Tongue (tissue), 2 donors: ENCODE measurements around the gene SOBP. TPM values are rescaled to one million over a fixed set of nuclear protein-coding genes. Genes with fewer than 3 reads are reported as not detected.
A peak's percentile ranks its signal among the peaks of the same experiment; 100 is the strongest.

Experiments used
- DNase-seq: peaks from one replicate; pipeline ENCODE4 v3.0.0-alpha.2; 2015
- total RNA-seq: library from RNA; depleted of rRNA; stranded (reverse); fragments of >200 nt; gene quantifications from one replicate; pipeline ENCODE4 v1.2.3, GENCODE V29; 2014

The SOBP gene
- total RNA-seq, 1 donor from 2014 or later: 19.2 TPM

DNA sequence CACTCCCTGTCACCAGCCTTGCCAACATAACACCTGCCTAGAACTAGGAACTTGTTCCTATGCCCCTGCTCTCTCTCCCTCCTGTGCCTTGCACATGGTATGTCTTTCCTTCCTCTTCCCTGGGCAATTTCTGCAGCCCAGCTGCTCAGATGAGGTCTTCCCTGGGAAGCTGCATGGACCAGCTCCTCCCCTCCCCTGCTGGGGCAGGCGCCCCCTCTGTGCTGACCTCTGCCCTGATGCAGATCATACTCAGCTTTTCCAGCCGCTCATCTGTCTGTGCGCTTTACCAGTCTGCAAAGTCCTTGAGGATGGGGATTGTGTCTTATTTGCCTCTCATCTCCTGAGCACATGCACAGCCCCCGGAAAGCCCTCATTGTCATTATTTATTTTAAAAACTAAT lies 172.4 kb downstream of the SOBP start:
- DNase-seq: no peak

DNA sequence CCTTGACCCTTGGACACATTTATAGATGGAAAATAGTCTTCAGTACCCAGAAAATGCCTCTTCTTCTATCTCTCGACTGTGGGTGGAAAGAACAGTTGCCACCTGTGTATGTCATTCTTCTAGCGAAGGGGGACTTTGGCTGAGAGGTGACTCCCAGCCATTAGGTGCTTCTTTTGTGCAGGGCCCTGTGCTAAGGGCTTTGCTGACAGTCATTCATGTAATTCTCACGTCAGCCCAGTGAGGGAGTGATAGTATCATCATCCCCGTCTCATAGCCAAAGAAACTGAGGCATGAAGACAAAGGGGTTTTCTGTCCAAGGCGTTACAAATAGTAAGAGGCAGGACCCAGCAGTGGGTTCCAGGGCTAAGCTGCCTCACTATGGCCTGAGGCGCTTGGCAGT lies 173.4 kb downstream of the SOBP start:
- DNase-seq: no peak

DNA sequence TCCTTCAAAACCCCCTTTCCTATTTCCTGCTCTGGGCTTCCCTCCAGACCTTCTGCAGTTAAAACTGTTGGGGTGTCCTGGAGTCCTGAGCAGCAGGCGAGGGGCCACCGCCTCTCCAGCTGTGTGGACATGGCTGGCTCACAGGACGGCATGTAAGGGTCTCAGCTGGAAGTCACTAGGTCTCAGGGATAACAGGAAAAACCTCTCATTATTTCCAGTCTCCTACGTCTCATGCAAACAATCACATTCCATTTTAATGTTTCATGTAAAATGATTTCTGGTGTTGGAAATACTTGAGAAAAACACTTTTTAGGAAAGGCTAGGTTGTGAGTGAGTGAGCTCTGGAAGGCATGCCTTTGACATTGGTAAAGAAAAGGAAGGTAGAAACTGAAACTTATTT lies 175.5 kb downstream of the SOBP start:
- DNase-seq: peak; percentile 64

DNA sequence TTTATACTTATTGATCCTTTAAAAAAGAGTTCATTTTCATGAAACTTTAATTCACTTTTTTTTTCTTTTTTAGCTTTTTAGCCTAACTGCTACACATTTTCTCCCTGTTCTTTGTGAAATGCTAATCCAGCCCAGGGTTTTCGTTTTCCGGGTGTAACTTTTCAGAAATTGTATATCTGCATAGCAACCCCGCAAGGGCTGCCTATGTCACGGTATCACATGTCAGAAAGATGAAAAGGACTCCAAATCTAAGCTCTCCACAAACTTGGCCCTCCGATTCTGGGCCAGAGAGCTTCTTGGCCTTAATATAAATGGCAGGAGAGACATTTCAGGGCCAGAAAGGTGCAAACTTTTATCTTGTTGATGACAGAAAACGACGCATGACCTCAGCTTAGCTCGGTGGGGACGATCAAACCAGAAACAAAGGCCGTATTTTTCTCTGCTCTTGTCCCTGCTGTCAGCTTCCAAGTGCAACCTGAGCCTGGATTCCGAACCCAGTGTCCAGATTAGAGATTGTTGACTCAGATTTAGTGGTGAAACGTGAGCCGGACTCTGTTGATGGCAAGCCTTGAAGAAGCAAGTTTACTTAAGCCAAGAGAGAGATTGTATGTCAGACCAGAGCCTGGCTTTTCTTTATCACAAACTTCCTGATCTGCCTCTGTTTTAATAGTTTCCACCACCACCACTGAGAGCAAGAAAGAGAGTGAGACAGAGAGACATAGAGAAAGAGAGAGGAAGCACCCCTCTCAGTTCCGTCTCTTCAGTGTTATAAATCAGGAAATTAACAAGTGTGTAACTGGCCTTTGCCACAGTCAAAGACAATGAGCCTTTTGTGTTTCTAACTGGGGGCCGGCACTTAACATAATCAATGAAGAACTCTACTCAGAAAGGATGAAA lies 176.4 kb downstream of the SOBP start:
- DNase-seq: peak; percentile 72

DNA sequence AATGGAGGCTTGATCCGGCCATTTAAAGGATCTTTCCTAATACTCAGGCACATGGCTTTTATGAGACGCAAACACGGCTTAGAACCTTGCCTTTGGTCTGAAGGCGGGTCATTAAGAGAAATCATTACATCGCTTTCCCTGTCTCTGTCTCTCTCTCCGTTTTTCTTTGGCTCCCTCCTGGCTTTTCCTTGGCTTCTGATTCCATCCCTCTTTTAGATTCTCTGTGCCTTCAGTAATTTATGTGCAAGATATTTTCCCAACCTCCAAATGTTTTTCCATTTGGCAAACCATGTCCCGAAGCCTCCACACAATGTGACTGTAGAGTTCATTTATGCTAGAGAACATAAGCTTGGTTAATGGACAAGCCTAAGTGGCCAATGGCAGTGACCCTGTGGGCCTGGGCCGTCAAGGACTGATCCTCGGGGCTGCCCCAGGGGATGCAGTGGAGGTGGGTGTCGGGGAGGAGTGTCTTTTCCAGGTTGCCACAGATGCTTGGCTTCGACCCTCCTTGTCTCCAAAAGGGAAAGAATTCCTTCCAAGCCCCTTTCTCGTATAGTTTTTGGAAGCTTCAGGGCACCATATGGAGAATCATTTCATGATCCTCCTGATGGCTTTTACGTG lies 177.2 kb downstream of the SOBP start:
- DNase-seq: no peak

DNA sequence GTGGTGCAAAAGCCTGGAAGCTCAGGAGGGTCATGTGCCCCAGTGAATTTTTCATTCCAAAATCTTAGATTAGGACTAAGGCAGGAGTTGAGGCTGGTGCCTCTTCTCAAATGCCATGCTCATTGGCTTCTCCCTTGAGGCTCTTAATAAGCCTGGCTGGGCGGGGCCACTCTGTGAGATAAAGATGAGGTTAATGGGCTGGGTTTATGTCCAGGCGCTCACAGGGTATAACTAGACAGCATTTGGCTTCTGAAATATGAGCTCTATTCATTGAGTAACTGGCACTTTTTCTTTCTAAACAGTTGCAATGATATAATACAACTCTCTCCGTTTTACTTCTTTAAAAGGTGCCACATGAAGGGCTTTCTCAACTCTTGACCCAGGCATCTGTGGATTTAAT lies 177.9 kb downstream of the SOBP start:
- peak; percentile 69 for DNase-seq

DNA sequence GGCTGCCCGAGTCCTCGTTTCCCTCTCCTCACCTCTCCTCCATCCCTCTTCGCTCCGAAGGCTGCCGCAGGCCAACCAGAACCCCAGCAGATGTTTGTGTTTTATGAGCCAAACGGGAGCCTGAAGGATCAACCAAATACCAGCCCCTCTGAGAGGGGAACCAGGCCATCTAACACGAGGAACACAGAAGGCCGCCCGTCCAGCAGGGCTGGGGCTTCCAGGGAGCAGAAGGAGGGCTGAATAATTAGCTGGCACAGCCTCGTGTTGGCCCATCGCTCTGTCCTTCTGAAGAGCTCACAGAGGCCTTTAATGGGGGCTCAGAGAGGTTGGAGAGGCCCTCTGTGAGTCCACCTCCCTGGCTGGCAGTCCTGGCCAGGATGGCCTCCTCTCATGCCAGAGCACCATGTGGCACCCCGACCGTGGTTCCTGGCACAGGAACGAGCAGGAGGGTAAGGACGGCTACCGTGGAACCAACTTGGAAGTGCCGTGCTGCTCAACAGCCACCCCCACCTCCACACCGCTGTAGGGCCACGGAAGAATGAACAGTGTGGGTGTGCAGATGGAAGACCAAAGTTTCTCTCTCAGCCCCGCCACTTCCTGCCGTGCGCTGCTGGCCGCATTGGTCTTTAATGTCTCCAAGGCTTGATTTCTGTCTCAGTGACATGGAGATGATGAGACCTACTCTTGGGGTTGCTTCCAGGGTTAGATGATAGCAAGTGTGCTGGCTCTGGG lies 179.0 kb downstream of the SOBP start:
- DNase-seq: peak; percentile 63

DNA sequence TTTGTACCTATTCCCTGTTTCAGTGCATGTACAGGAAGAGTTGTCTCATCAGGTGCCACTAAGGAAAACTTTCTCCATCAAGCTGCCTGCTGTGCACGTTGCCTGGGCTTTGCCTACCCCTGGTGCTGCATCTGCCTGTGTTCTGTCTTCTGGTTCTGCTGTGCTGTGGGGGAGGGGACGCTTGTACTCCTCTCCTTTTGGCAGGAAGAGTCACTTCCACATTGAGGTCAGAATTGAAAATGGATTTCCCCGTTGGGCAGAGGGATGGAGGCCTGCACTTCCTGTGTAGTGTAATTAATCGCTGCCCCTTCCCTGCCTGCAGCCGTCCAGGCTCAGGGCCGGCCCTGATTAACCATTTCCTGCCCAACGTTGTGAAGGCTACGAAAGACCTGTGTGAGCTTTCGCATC lies 180.9 kb downstream of the SOBP start:
- DNase-seq: peak; percentile 79

DNA sequence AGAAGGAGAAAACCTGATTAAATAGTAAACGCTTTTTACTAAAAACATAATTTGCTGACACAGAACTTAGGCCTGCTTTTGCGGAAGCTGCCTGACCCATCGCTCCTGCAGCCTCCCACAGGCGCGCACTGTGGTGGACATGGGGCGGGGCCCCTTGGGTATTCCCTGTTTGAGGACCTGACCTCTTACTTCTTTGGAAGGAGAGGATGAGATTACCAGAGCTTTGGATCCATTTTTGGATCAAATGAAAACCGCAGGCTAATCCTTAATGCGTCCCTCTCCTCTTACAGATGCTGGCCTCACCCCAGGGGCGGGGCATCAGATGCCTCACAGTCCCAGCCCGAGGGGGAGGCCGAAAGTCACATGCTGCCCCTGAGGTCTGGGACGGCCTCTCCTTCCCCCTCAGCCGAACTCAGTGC lies 183.2 kb downstream of the SOBP start:
- DNase-seq: no peak

DNA sequence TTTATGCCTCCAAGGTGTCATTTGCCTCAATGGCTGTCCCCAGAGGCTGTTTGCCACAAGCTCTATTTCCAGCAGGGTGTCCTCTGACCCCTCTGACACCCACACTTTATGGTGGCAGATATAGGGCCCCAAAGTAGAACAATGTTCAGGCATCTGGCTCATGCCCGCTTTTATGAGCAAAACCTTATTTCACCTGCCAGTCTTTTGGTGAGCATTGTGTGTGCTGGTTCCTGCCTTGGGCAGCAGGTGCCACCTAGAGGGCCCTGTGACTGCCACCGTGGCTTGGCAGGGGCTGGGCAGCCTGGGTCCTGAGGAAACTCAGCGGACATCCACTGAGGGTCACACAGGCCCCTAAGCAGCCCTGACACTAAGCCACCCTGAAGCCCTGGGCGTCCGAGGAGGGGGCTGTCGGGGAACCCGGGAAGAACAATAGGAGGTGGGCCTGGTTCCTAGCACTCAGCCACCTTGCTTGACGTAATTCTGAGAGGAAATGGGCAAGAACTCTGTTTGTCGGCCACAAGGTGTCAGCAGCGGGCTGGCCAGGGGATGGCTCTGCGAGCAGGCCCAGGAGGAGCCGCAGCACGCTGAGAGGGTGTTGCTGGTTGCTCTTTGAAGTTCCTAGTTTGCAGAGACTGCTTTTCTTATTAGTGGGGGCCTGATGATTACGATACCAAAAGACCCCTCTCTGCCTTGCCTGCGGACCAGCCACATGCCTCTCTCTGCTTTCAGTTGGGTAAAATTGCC lies 185.2 kb downstream of the SOBP start:
- peak; percentile 95 for DNase-seq

DNA sequence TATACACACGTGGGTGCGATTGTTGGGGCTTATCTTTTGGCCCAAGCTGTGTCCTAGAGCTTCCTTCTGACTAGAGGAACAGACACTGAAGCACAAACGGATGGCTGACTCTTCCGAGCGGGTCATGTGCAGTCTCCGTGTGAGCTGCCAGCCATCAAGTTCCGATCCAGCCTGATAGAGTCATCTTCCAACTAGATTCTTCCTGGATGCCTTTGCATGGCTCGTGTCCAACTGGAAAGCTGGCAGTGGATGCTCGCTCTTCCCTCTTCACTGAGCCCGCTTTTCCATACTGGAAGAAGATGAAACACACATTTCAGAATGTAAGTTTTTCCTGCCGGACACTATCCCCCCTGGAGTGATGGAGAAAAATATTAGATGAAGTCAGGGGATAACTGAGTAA lies 186.1 kb downstream of the SOBP start:
- no peak for DNase-seq

DNA sequence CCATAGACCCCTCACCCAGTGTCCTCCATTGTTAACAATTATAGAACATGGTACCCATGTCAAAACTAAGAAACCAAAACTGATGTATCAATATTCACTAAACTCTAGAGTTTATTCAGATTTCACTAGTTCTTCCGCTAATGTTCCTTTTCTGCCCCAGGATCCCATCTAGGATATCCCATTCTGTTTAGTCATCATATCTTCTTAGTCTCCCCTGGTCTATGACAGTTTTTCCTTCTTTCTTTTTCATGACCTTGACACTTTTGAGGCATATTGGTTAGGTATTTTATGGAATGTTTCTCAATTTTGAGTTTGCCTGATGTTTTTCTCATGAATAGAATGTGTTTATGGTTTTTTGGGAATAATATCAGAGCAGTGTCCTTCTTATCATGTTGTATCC lies 187.5 kb downstream of the SOBP start:
- DNase-seq: no peak

DNA sequence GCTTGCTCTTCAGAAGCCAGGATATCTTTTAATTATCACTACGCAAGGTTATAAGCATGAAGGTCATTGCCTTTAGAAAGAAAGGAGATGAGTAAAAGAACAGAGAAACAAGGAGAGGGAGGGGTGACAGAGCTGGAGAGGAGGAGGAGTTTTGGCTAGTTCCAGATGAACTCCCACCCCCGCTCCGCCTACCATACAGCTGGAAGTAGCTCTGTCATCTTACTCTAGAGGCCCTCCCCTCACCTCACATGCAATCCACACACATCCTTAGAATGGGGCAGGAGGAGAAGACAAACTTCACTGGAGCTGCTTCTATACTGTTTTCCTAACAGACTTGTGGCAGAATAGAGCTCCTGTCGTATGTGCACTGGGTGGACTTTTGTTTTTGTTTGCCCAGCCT lies 189.5 kb downstream of the SOBP start:
- DNase-seq: no peak

DNA sequence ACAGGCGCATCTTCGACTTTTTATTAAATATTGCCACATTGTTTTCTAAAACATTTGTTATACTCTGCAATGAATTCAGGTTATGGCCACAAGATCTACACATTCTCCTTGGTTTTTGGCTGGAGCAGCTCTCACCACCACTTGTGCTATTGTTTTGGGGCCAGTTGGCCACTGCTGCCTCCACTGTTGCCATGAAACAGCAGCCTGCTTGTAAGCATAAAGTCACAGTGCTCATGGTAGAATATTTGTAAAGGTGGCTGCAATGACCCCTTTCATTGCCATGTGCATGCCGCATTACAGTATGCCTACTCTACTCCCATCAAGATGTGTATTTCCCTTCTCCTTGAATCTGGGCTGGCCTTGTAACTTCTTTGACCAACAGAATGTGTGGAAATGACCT lies 192.8 kb downstream of the SOBP start:
- no peak for DNase-seq

DNA sequence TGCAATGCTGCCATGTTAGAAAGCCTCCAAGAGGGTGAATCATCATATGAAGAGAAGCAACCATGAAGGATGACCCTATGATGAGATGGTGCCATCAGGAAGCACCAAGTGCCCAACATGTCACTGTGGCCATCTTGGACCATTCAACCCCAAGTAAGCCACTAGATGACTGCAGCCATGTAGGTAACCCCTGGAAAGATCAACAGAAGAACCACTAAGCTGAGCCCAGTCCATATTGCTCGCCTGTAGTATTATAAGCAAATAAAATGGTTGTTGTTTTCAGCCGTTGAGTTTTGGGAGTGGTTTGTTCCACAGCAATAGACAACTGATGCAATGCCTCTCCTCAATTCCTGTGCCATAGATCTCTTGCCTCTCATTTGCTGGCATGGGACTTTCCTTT lies 193.3 kb downstream of the SOBP start:
- DNase-seq: no peak

DNA sequence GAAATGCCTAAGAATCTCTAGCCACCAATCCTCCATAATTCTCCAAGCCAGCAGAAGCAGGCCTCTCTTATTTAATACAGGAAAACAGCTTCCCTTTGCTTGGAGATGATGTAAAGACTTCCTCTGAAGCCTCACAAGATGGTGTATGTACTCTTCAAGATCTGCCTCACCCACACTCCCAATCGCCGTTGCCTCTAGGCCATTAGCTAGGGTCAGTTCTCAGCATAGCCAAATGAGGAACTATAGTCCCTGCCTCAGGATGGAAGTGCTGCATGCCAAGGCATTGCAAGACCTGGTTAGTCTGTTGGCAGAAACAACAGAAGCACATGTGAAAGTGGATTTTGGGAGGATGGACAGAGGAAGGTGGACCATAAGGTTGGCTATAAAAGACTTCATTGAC lies 195.1 kb downstream of the SOBP start:
- no peak for DNase-seq

DNA sequence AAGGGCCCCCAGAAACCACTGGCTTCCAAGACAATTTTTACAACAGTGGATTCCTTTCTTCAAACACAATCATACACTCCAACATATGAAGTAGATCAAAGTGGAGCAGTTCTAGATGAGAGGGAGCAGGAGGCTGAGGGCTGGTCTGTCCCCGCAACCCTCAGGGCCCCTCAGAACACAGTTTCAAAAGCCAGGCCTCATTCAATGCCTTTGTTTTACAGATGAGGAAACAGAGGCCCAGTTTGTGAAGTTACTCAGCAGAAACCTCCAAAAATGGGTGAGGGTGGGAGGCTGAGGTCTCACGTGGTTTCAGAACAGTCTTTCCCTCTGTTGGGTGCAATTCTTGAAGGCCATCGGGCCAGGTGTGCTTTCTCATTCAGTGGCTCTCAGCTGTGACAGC lies 199.3 kb downstream of the SOBP start:
- DNase-seq: no peak

DNA sequence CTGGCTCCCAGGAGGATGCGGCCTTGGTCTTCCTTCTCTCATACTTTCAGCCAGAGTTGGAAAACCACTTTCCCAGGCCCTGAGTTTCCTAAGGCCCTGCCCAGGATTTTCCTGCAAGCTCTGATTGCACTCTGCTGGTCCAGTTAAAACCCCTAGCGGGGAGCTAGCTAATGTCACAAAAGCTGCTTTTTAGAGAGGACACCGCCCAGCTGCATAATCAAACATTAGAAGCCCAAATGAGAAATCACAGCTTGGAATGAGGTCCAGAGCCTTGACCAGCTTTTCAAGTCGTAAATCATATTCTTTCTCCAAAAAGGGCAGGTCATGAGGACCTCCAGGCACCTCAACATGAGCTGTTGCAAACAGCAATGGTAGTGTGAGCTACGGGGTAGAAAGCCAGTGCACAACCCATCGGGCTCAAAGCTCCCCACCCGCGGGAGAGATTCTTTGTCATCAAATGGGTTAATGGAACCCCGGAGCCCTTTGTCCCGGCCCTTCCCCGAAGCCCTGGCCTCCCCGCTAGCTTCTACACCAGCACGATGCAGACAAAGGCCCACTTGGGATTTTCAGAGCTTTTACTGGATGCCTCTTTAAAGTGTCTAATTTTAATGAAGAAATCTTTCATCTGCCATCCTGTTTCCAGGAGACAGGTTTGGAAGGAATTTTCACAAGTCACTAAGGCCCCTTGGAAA lies 200.2 kb downstream of the SOBP start:
- DNase-seq: peak; percentile 45

DNA sequence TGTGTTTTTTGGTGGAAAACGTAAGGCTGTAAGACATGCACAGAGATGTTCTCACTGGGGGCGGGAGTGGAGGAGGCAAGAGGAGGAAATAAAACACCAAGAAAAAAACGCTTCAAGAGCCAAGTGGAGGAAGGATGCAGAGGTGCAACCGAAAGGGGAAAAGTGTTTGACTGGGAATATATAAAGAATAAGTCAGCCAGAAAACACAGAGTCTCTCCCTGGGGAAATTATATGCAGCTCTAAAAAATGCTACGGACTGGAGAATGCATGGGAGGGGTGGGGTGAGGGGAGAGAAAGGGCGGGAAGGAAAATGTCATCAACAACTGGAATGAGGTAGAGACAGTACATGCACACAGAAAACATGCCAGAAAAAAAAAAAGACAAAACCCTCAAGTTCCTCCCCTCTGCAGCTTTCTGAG lies 200.7 kb downstream of the SOBP start:
- DNase-seq: peak; percentile 91

DNA sequence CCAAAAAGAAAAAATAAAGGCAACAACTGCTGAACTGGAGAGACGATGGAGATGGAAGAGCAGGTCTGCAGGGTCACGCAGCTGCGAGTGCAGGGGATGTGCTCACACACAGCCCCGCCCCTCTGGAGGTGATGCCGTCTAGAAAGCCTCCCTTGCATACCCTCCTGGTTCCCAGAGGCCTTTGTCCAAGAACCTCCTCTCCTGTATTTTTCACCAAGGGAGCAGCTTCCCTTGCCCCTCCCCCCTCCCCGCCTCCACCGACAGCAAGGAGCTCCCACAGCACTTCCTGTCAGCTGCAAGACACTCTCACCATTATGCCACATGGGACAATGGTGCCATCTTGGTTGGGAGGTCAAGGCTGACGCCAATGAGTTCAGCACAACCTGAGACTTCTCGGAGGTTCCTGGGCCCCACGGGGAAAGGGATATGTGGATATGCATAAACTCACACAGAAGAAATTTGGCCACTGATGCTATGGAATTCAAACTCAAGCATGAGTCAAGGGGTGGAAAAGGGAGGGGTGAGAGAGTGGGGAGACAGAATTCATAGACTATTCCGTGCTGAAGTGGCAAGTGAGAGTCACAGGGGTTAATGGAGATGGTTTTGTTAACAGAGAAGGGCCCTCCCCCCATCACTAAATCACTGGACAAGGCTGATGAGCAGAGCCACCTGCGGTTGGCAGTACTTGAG lies 201.3 kb downstream of the SOBP start:
- peak; percentile 76 for DNase-seq

DNA sequence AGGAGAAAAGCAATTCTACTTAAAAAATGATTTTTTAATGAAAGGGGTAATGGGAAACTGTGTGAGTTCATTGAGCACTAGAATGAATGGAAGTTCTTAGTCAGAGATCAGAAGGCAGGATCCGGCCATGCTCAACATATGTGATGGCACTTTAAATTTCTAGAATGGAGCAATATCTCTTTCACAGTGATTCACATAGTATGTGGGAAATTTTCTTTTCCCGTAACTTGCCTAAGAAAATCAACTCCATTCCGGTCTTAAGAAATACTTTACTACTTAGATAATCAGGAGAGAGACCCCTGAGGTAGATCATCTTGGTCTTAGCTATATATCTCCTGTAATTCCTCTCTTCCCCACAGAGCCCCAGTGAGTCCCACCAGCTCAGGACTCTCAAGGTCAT lies 202.4 kb downstream of the SOBP start:
- no peak for DNase-seq
